C1 segment of cervical spinal cord (tissue), 14 donors: ENCODE measurements around the gene RGN.
"Not testable (repeated sequence)": the region's sequence is repeated elsewhere in the genome, so short reads cannot be mapped to it uniquely, and the experiment has no call there.

Experiments used
- DNase-seq, 14 donors: peaks; one replicate each; lab custom pipeline; 2025; lab: John Stamatoyannopoulos, UW

Gene RGN

GRCh38 chrX:47116551-47117110 lies 38.4 kb downstream of the RGN start:
- not testable (repeated sequence) for DNase-seq

- not testable (repeated sequence) for DNase-seq
Measured at GRCh38 chrX:47124466-47124865, 46.2 kb downstream of the RGN start.

GRCh38 chrX:47129157-47129898 lies 51.1 kb downstream of the RGN start:
- DNase-seq, result peak; percentile 12 to 95 (median 79)

GRCh38 chrX:47129899-47130358 lies 51.7 kb downstream of the RGN start:
- no peak for DNase-seq

- no peak for DNase-seq
Measured at GRCh38 chrX:47133493-47133892, 55.2 kb downstream of the RGN start.

GRCh38 chrX:47135650-47136049 lies 57.4 kb downstream of the RGN start:
- DNase-seq, result not testable (repeated sequence)

GRCh38 chrX:47138171-47138570 lies 59.9 kb downstream of the RGN start:
- no peak for DNase-seq
